Breast epithelium (tissue), 3 donors: ENCODE results near the gene CAPN15.

ENCODE experiments used
- CTCF ChIP-seq, 3 donors: fragments of 450-650 bp; IDR thresholded peaks; one replicate each; pipeline ENCODE4 v1.5.1; 2016 to 2017; ENCODE audit warnings: antibody characterized with exemption in 3 of 3, mild to moderate bottlenecking in 3 of 3, moderate library complexity in 3 of 3
- POLR2A ChIP-seq: fragments of 450-650 bp; IDR thresholded peaks from one replicate; pipeline ENCODE4 v1.6.1; 2016; ENCODE audit warnings: antibody characterized with exemption, mild to moderate bottlenecking, moderate library complexity

- TF ChIP-seq POLR2A (no peak), CTCF (IDR thresholded peaks at IDR 0.05) (no peak)
Measured at GRCh38 chr16:515939-516226, 11.6 kb upstream of the CAPN15 start.
